ENCODE results near the gene NPTN.

NPTN gene

DNA sequence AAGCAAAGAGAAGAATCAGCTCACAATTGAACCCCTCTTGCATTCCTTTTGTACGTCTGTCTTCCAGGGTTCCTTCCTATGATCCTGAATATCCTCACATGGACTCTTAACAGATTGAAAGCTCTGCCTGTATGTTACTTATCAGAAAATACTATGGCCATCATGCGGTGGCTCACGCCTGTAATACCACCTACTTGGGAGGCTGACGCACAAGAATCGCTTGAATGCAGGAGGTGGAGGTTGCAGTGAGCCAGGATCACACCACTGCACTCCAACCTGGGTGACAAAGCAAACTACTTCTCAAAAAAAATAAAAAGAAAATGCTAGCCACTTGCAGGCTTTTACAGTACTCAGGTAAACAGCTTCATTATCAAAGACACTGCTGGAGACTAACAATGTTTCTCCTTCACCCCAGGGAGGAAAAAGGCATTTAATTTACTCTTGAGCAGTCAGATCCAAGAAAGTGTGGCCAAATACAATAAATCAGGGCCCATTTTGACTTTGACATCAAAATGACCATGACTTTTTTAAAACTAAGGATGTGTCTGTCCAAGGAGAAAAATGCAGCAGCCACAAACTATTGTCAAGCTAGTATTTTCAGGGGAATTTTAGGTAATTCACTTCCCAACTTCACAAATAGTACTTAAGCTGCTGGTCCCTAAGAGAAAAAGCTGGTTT lies 27.3 kb downstream of the NPTN start:
- Histone ChIP-seq H3K27me3 (ENCODE audit: insufficient read depth, low read length) (no peaks in the 10 kb centered on the region), H3K27ac (ENCODE audit: low read depth, low read length, poor library complexity, severe bottlenecking) (no peak overlapping the region), H3F3A (ENCODE audit: insufficient read depth, low read length) (no peaks in the 10 kb centered on the region), H3K4me1 (ENCODE audit: insufficient read depth, low read length, severe bottlenecking) (no peaks in the 10 kb centered on the region), H3K4me3 (ENCODE audit: low read depth, low read length, poor library complexity, severe bottlenecking) (no peak overlapping the region), H2AFZ (ENCODE audit: low read length) (no peak overlapping the region), H3K9me3 (ENCODE audit: low read length) (no peaks in the 10 kb centered on the region), H3K36me3 (ENCODE audit: insufficient read depth, low read length) (no peaks in the 10 kb centered on the region), H3K4me2 (ENCODE audit: low read length) (no peak overlapping the region), H3K9ac (ENCODE audit: low read length) (no peak overlapping the region), H4K20me1 (ENCODE audit: insufficient read depth, low read length) (no peaks in the 10 kb centered on the region), H3K9me2 (ENCODE audit: low read depth, low read length) (no peaks in the 10 kb centered on the region), H3K79me2 (ENCODE audit: insufficient read depth, low read length) (peaks cover 63% of the 10 kb centered on the region)
- TF ChIP-seq EZH2 (IDR thresholded peaks at IDR 0.05; ENCODE audit: borderline replicate concordance, low read length), result no peak
- TF ChIP-seq, protein P1, sequence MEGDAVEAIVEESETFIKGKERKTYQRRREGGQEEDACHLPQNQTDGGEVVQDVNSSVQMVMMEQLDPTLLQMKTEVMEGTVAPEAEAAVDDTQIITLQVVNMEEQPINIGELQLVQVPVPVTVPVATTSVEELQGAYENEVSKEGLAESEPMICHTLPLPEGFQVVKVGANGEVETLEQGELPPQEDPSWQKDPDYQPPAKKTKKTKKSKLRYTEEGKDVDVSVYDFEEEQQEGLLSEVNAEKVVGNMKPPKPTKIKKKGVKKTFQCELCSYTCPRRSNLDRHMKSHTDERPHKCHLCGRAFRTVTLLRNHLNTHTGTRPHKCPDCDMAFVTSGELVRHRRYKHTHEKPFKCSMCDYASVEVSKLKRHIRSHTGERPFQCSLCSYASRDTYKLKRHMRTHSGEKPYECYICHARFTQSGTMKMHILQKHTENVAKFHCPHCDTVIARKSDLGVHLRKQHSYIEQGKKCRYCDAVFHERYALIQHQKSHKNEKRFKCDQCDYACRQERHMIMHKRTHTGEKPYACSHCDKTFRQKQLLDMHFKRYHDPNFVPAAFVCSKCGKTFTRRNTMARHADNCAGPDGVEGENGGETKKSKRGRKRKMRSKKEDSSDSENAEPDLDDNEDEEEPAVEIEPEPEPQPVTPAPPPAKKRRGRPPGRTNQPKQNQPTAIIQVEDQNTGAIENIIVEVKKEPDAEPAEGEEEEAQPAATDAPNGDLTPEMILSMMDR (IDR thresholded peaks at IDR 0.05; ENCODE audit: low read length), result no peak

DNA sequence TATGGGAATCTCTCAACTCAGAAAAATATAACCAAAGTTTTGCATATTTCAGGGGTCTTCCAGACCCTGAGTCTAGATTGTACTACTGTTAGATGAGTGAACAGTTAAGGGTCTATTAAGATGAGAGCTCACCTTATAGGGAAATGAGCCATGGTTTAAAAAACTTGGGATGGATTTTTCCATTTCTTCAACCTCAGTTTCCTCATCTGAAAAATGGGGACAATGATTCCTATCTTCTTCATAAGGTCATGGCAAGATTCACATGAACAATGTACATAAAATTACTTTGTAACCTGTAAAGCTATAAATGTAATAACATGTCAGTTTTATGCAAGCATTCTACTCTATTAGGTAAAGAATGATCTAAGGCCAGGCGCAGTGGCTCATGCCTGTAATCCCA lies 28.7 kb downstream of the NPTN start:
- H3K36me3 ChIP-seq (ENCODE audit: insufficient read depth, low read length), result no peaks in the 10 kb centered on the region
- peaks cover 63% of the 10 kb centered on the region for H3K79me2 ChIP-seq (ENCODE audit: insufficient read depth, low read length)
- no peaks in the 10 kb centered on the region for H3K4me1 ChIP-seq (ENCODE audit: insufficient read depth, low read length, severe bottlenecking)
- no peaks in the 10 kb centered on the region for H3K9me3 ChIP-seq (ENCODE audit: low read length)
- no peak overlapping the region for H2AFZ ChIP-seq (ENCODE audit: low read length)
- no peaks in the 10 kb centered on the region for H3F3A ChIP-seq (ENCODE audit: insufficient read depth, low read length)
- H3K4me2 ChIP-seq (ENCODE audit: low read length), result no peak overlapping the region
- no peak overlapping the region for H3K27ac ChIP-seq (ENCODE audit: low read depth, low read length, poor library complexity, severe bottlenecking)
- H3K4me3 ChIP-seq (ENCODE audit: low read depth, low read length, poor library complexity, severe bottlenecking), result no peak overlapping the region
- no peaks in the 10 kb centered on the region for H3K27me3 ChIP-seq (ENCODE audit: insufficient read depth, low read length)
- H3K9me2 ChIP-seq (ENCODE audit: low read depth, low read length), result no peaks in the 10 kb centered on the region
- no peak overlapping the region for H3K9ac ChIP-seq (ENCODE audit: low read length)
- H4K20me1 ChIP-seq (ENCODE audit: insufficient read depth, low read length), result no peaks in the 10 kb centered on the region
- TF ChIP-seq EZH2 (IDR thresholded peaks at IDR 0.05; ENCODE audit: borderline replicate concordance, low read length), result no peak
- TF ChIP-seq, protein P1 (IDR thresholded peaks at IDR 0.05; ENCODE audit: low read length), result no peak

DNA sequence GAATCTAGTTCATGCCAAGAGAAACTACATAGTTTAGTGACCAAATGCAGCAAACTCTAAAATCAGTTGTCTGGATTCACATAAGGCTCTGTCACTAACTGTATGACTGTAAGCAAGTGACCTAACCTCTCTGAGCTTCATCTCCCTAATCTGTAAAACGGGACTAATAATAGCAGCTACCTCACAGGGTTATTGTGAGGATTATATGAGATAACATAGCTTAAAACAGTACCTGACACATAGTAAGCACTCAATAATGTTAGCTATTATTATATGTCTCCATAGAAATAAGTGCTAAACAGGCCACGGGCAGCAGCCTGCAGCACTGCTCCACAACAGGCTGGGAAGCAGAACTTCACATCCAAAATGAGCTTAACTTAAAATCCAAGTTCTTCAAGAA lies 30.2 kb downstream of the NPTN start:
- H3K4me1 ChIP-seq (ENCODE audit: insufficient read depth, low read length, severe bottlenecking), result no peaks in the 10 kb centered on the region
- no peaks in the 10 kb centered on the region for H4K20me1 ChIP-seq (ENCODE audit: insufficient read depth, low read length)
- no peak overlapping the region for H3K4me2 ChIP-seq (ENCODE audit: low read length)
- no peak overlapping the region for H2AFZ ChIP-seq (ENCODE audit: low read length)
- no peak overlapping the region for H3K9ac ChIP-seq (ENCODE audit: low read length)
- TF ChIP-seq, protein P1 (IDR thresholded peaks at IDR 0.05; ENCODE audit: low read length), result no peak
- no peak for TF ChIP-seq EZH2 (IDR thresholded peaks at IDR 0.05; ENCODE audit: borderline replicate concordance, low read length)
- no peaks in the 10 kb centered on the region for H3K9me3 ChIP-seq (ENCODE audit: low read length)
- H3K4me3 ChIP-seq (ENCODE audit: low read depth, low read length, poor library complexity, severe bottlenecking), result no peak overlapping the region
- no peaks in the 10 kb centered on the region for H3F3A ChIP-seq (ENCODE audit: insufficient read depth, low read length)
- no peaks in the 10 kb centered on the region for H3K36me3 ChIP-seq (ENCODE audit: insufficient read depth, low read length)
- H3K79me2 ChIP-seq (ENCODE audit: insufficient read depth, low read length), result peaks cover 52% of the 10 kb centered on the region
- no peak overlapping the region for H3K27ac ChIP-seq (ENCODE audit: low read depth, low read length, poor library complexity, severe bottlenecking)
- no peaks in the 10 kb centered on the region for H3K9me2 ChIP-seq (ENCODE audit: low read depth, low read length)
- no peaks in the 10 kb centered on the region for H3K27me3 ChIP-seq (ENCODE audit: insufficient read depth, low read length)

Measured in OCI-LY1 (cell line).